HepG2 (cell line): ENCODE results near the gene GJA9. TPM values are rescaled to one million over a fixed set of nuclear protein-coding genes. Genes with fewer than 3 reads are reported as not detected.

Experiments
- ATAC-seq: fragments of 200-7000 bp; cut with Tn5 transposase; 3 replicates; pipeline ENCODE4 v1.9.1; 2020; ENCODE audit warnings: mild to moderate bottlenecking, moderate library complexity
- BruUV-seq: library from RNA; stranded (reverse); fragments of 400-500 nt; replicated peaks from 2 replicates; lab custom pipeline; 2021; lab: Mats Ljungman, UMichigan
- CTCF ChIA-PET: fragments of 300-600 bp; formaldehyde crosslinking; extraction: SDS; loops from one replicate; lab custom pipeline; 2021; ENCODE audit warnings: low total read pairs, inconsistent platforms, low intra/inter-chr PET ratio; lab: Yijun Ruan, JAX
- POLR2A ChIA-PET: fragments of 350-600 bp; sonication (Branson Sonifier 250); formaldehyde crosslinking; loops from one replicate; lab custom pipeline; 2020; ENCODE audit warnings: antibody characterized with exemption, inconsistent platforms; lab: Yijun Ruan, JAX
- DNase-seq: peaks from one replicate; pipeline ENCODE4 v3.0.0-alpha.2; 2015; ENCODE audit warnings: low spot score
- FAIRE-seq: peaks from 3 replicates; lab custom pipeline; 2011; peaks lifted over from hg19 to GRCh38; lab: Jason Lieb, UNC
- H2AFZ ChIP-seq: one replicate; pipeline ENCODE4 v1.6.1; 2011; ENCODE audit warnings: low read length, inconsistent platforms
- H3K27ac ChIP-seq: fragments of 300-600 bp; 3 replicates; pipeline ENCODE4 v1.8.0; 2011; ENCODE audit warnings: mixed run types, mild to moderate bottlenecking, mixed read lengths, low read length, inconsistent platforms; ENCODE audit not compliant: insufficient read depth; ENCODE audit errors: extremely low read length
- H3K27me3 ChIP-seq, 2 experiments: fragments of 200-600 bp in 1 of 2; 2 replicates in 1 of 2; 3 replicates in 1 of 2; pipeline versions ENCODE4 v1.6.0 to v1.8.0; 2011; ENCODE audit warnings: low read length in 2 of 2, mild to moderate bottlenecking in 2 of 2, moderate library complexity in 2 of 2, inconsistent platforms in 1 of 2; ENCODE audit not compliant: insufficient read depth in 2 of 2, control insufficient read depth in 1 of 2
- H3K36me3 ChIP-seq, 2 experiments: fragments of 200-600 bp in 1 of 2; replicated peaks in 1 of 2; 2 replicates in 1 of 2; 3 replicates in 1 of 2; pipeline versions ENCODE4 v1.5.1 to v1.8.0; 2011; ENCODE audit warnings: low read length in 2 of 2, inconsistent platforms in 1 of 2; ENCODE audit not compliant: insufficient read depth in 2 of 2, control insufficient read depth in 1 of 2
- H3K4me1 ChIP-seq: 2 replicates; pipeline ENCODE4 v1.5.1; 2012; ENCODE audit warnings: low read length, inconsistent platforms; ENCODE audit not compliant: insufficient read depth
- H3K4me2 ChIP-seq: 2 replicates; pipeline ENCODE4 v1.6.0; 2011; ENCODE audit warnings: low read depth, low read length, inconsistent platforms
- H3K4me3 ChIP-seq, 3 experiments: fragments of 200-600 bp in 1 of 3; sonication (generic), shearing (Covaris generic) in 1 of 3; replicated peaks in 1 of 3; 2 replicates each; pipeline ENCODE4 v1.5.1; 2011 to 2016; ENCODE audit warnings: low read length in 3 of 3, inconsistent platforms in 2 of 3, low read depth in 2 of 3, mild to moderate bottlenecking in 2 of 3, control low read depth in 1 of 3, mixed read lengths in 1 of 3; ENCODE audit not compliant: insufficient read depth in 1 of 3
- H3K79me2 ChIP-seq: one replicate; pipeline ENCODE4 v1.6.1; 2011; ENCODE audit warnings: low read length, inconsistent platforms; ENCODE audit not compliant: insufficient read depth
- H3K9ac ChIP-seq: 2 replicates; pipeline ENCODE4 v1.6.0; 2011; ENCODE audit warnings: mild to moderate bottlenecking, low read depth, low read length, inconsistent platforms; ENCODE audit not compliant: insufficient read depth
- H3K9me3 ChIP-seq: 2 replicates; pipeline ENCODE4 v1.5.1; 2012; ENCODE audit warnings: mild to moderate bottlenecking, low read length
- H4K20me1 ChIP-seq: 2 replicates; pipeline ENCODE4 v1.6.0; 2011; ENCODE audit warnings: inconsistent platforms, mild to moderate bottlenecking, low read length, moderate library complexity; ENCODE audit not compliant: insufficient read depth
- CHD4 ChIP-seq: fragments of 200-600 bp; sonication (generic); IDR thresholded peaks from 2 replicates; pipeline ENCODE4 v1.7.0; 2017; ENCODE audit warnings: mild to moderate bottlenecking, low read length, borderline replicate concordance
- TOPORS ChIP-seq: sonication (generic); formaldehyde crosslinking; IDR thresholded peaks from 2 replicates; pipeline ENCODE4 v1.8.0; 2023; ENCODE audit warnings: mild to moderate bottlenecking, missing genetic modification reagents
- ZBTB21 ChIP-seq: sonication (generic); formaldehyde crosslinking; IDR thresholded peaks from 2 replicates; pipeline ENCODE4 v1.4.0; 2020; ENCODE audit warnings: missing genetic modification reagents
- ZBTB42 ChIP-seq: sonication (generic); formaldehyde crosslinking; IDR thresholded peaks from 2 replicates; pipeline ENCODE4 v1.5.0; 2020; ENCODE audit warnings: mild to moderate bottlenecking, missing genetic modification reagents
- ZNF281 ChIP-seq: sonication (generic); formaldehyde crosslinking; IDR thresholded peaks from 2 replicates; pipeline ENCODE4 v1.4.0; 2020; ENCODE audit warnings: missing genetic modification reagents, borderline replicate concordance
- ZNF629 ChIP-seq: sonication (generic); formaldehyde crosslinking; conservative IDR thresholded peaks from 2 replicates; pipeline ENCODE4 v1.5.0; 2020; ENCODE audit warnings: missing genetic modification reagents
- ZNF646 ChIP-seq: sonication (generic); formaldehyde crosslinking; IDR thresholded peaks from 2 replicates; pipeline ENCODE4 v1.9.0; 2021; ENCODE audit warnings: mild to moderate bottlenecking, missing genetic modification reagents
- WGBS: methylation state at CpG from one replicate; pipeline ENCODE4 v1.1.6; 2017; ENCODE audit warnings: low lambda C conversion rate; 5-methylcytosine and 5-hydroxymethylcytosine counted together
- in situ Hi-C: cut with HindIII; loops from 2 replicates; pipeline ENCODE4 v1.10.0; 2017; ENCODE audit warnings: low pct_unique_long_range_greater_than_20kb; ENCODE audit not compliant: extremely low pct_ligation_motif_present
- intact Hi-C: fragments of 100-400 bp; cut with micrococcal nuclease; formaldehyde crosslinking; loops from one replicate; pipeline ENCODE4 v1.10.0; 2022; ENCODE audit not compliant: unreplicated experiment
- polyA plus RNA-seq, 8 experiments: library from polyadenylated mRNA; depleted of rRNA in 3 of 8; stranded (reverse) in 7 of 8; unstranded in 1 of 8; fragments of >200 nt; fragmentation: Illumina TruSeq in 4 of 8; extraction: Trizol in 4 of 8; gene quantifications; 2 replicates each; pipeline versions ENCODE4 v1.2.1 to v1.2.3, GENCODE V29; 2011 to 2016; ENCODE audit warnings: low read depth in 4 of 8, missing spikeins in 1 of 8, mixed read lengths in 1 of 8; ENCODE audit not compliant: insufficient read depth in 1 of 8
- total RNA-seq, 5 experiments: library from RNA; depleted of rRNA; stranded (reverse); fragments of >200 nt; fragmentation: Illumina TruSeq; extraction: Trizol; gene quantifications; 2 replicates each; pipeline ENCODE4 v1.2.3, GENCODE V29; 2016; ENCODE audit warnings: low read depth in 1 of 5
- TF ChIP-seq, protein P1 (sequence below): sonication (generic); formaldehyde crosslinking; IDR thresholded peaks from 2 replicates; pipeline ENCODE4 v1.4.0; 2020; ENCODE audit warnings: missing genetic modification reagents, low read depth, mild to moderate bottlenecking, borderline replicate concordance

Gene GJA9
- total and polyA plus RNA-seq, 2 of the 13 experiments (the other 11 are each of a cell fraction or from before 2014, with no cell fraction given): 0.08 to 0.13 TPM

- intact Hi-C loops: no loop called here
- ATAC-seq: no peak
Observed at GRCh38 chr1:38832370-38832734, 49.0 kb downstream of the GJA9 start.

DNA sequence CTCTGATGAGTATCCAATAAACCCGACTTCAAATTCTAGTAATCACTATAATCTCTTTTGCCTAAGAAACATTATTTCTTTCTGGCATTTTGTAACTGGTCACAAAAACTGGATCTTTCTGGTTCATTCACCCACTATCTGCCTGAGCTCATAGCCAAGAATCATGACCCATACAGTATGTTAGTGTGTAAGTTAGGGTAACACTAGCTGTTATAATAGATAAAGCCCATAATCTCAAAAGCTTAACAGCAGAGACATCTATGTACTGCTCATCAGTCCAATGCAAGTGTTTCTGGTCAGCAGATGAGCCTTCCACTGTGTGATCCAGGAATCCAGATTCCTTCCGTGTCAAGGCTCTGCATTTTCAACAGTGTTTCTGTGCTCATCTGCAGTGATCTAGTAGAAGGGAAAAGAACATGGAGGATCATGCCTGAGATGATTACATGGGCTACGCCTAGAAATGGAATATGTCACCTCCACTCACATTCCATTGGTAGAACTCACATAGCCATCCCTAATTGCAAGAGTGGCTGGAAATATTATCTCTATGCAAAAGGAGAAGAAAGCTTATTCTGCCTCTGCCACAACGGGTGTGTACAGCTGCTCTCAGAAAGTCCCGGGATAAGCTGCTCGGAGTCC lies 49.5 kb downstream of the GJA9 start:
- CTCF ChIA-PET: no interaction called here
- TF ChIP-seq ZBTB21 (CRISPR knock-in tag): no peak
- TF ChIP-seq, protein P1, sequence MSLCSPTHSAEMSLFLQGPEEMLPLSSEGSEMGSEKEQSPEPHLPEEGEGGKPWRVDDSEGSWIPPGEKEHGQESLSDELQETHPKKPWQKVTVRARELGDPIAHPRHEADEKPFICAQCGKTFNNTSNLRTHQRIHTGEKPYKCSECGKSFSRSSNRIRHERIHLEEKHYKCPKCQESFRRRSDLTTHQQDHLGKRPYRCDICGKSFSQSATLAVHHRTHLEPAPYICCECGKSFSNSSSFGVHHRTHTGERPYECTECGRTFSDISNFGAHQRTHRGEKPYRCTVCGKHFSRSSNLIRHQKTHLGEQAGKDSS (CRISPR knock-in tag): no peak
- TF ChIP-seq CHD4: no peak
- no peak for TF ChIP-seq ZNF646 (CRISPR knock-in tag)
- TF ChIP-seq ZNF281: no peak
- TF ChIP-seq ZBTB42 (CRISPR knock-in tag): no peak

More at GRCh38 chr1:38832370-38832734, 49.0 kb downstream of the GJA9 start:
- Histone ChIP-seq H3K27ac (no peak overlapping the region), H3K9me3 (no peaks in the 10 kb centered on the region), H4K20me1 (no peaks in the 10 kb centered on the region), H3K9ac (no peak overlapping the region), H3K4me3 (no peak overlapping the region), H3K27me3 (peaks cover 0 to 24% of the 10 kb centered on the region in 2 experiments; a peak in 4 of 5 replicates), H2AFZ (no peak overlapping the region), H3K4me1 (no peaks in the 10 kb centered on the region), H3K36me3 (no peaks in the 10 kb centered on the region; a peak in 1 of 5 replicates), H3K79me2 (no peaks in the 10 kb centered on the region), H3K4me2 (no peak overlapping the region)
- ChIA-PET CTCF (no interaction called here), POLR2A (no interaction called here)
- no peak for FAIRE-seq
- 53% methylated on average over 3 of the region's 3 CpGs for WGBS
- TF ChIP-seq TOPORS (CRISPR knock-in tag) (no peak), ZNF629 (CRISPR knock-in tag) (peak; percentile 64)
- BruUV-seq: no TSS peak
- no peak for DNase-seq
- in situ Hi-C loops: no loop called here

More for the DNA sequence above, 49.5 kb downstream of the GJA9 start:
- Histone ChIP-seq H3K4me2 (no peak overlapping the region), H3K36me3 (no peaks in the 10 kb centered on the region), H3K27ac (no peak overlapping the region), H3K79me2 (no peaks in the 10 kb centered on the region), H3K9ac (no peak overlapping the region), H3K9me3 (no peaks in the 10 kb centered on the region), H2AFZ (no peak overlapping the region), H3K4me1 (no peaks in the 10 kb centered on the region), H3K27me3 (peaks cover 0 to 24% of the 10 kb centered on the region in 2 experiments; a peak in 4 of 5 replicates), H4K20me1 (no peaks in the 10 kb centered on the region), H3K4me3 (no peak overlapping the region)
- in situ Hi-C loops: no loop called here
- no peak for ATAC-seq
- intact Hi-C loops: no loop called here
- BruUV-seq: no TSS peak
- no peak for FAIRE-seq
- 28% methylated on average over 6 of the region's 6 CpGs for WGBS
- no peak for DNase-seq
- POLR2A ChIA-PET: no interaction called here
